ENCODE data around the gene TMEM161A.
"Not testable (repeated sequence)": the region's sequence is repeated elsewhere in the genome, so short reads cannot be mapped to it uniquely, and the experiment has no call there.

DNA sequence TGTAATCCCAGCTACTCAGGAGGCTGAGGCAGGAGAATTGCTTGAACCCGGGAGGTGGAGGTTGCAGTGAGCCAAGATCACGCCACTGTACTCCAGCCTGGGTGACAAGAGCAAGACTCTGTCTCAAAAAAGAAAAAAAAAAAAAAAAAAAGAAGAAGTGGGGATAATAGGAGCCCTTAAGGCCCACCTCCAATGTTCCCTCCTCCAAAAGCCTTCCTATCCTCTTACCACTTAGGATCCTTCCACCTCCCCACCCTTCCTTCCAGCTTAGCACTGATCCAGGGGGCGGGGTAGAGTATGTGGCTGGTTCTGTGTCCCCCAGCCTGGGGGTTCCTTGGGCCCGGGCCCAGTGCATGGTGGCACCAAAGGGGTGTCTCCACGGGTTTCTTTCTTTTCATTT, 35.0 kb upstream of the TMEM161A start:
- TF ChIP-seq, protein P1, sequence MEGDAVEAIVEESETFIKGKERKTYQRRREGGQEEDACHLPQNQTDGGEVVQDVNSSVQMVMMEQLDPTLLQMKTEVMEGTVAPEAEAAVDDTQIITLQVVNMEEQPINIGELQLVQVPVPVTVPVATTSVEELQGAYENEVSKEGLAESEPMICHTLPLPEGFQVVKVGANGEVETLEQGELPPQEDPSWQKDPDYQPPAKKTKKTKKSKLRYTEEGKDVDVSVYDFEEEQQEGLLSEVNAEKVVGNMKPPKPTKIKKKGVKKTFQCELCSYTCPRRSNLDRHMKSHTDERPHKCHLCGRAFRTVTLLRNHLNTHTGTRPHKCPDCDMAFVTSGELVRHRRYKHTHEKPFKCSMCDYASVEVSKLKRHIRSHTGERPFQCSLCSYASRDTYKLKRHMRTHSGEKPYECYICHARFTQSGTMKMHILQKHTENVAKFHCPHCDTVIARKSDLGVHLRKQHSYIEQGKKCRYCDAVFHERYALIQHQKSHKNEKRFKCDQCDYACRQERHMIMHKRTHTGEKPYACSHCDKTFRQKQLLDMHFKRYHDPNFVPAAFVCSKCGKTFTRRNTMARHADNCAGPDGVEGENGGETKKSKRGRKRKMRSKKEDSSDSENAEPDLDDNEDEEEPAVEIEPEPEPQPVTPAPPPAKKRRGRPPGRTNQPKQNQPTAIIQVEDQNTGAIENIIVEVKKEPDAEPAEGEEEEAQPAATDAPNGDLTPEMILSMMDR (IDR thresholded peaks at IDR 0.05): not testable (repeated sequence)
- not testable (repeated sequence) for TF ChIP-seq POLR2A (IDR thresholded peaks at IDR 0.05)

All from sigmoid colon (tissue), 3 donors.